HFF-Myc (cell line): ENCODE measurements around the gene HTATIP2.

ENCODE experiments used
- DNase-seq: peaks from one replicate; pipeline ENCODE4 v3.0.0-alpha.2; 2011; ENCODE audit warnings: low read depth; ENCODE audit errors: extremely low read depth
- H3K4me3 ChIP-seq: replicated peaks from 2 replicates; pipeline ENCODE4 v1.5.1; 2011; ENCODE audit warnings: low read depth, mild to moderate bottlenecking, control low read depth, low read length
- CTCF ChIP-seq: IDR thresholded peaks from 2 replicates; pipeline ENCODE4 v1.5.1; 2012; ENCODE audit warnings: mild to moderate bottlenecking, low read depth, low read length, control low read depth; ENCODE audit errors: missing control alignments

HTATIP2 gene

DNA sequence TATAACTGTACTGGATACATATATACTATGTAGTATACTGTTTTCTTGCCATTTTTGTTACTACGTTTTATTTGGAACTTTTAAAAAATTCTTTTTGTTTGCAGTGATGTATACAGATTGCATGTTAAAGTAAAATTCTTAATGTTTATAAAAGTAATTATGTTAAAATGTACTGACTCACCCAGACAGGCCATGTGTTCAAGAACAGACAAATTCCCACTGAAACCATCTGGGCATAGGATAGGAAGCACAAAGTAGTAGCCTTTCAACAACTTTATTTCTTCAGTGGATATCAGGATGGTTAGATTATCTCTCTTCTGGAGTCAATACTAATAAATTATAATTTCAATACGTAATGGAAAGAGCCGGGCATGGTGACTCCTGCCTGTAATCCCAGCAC, 43.8 kb downstream of the HTATIP2 start:
- no peak for TF ChIP-seq CTCF
- H3K4me3 ChIP-seq, result no peak overlapping the region
- no peak for DNase-seq

GRCh38 chr11:20415432-20415831, 51.9 kb downstream of the HTATIP2 start:
- no peak overlapping the region for H3K4me3 ChIP-seq
- DNase-seq, result no peak
- no peak for TF ChIP-seq CTCF

GRCh38 chr11:20417771-20418170, 54.3 kb downstream of the HTATIP2 start:
- TF ChIP-seq CTCF, result no peak
- no peak overlapping the region for H3K4me3 ChIP-seq
- no peak for DNase-seq

GRCh38 chr11:20421946-20422345, 58.4 kb downstream of the HTATIP2 start:
- no peak overlapping the region for H3K4me3 ChIP-seq
- no peak for TF ChIP-seq CTCF
- no peak for DNase-seq

- no peak for TF ChIP-seq CTCF
- no peak for DNase-seq
- no peak overlapping the region for H3K4me3 ChIP-seq
Observed at GRCh38 chr11:20429216-20429615, 65.7 kb downstream of the HTATIP2 start.
